Measurements from ENCODE around the gene SLC38A10.
A peak's percentile ranks its signal among the peaks of the same experiment; 100 is the strongest.

DNA sequence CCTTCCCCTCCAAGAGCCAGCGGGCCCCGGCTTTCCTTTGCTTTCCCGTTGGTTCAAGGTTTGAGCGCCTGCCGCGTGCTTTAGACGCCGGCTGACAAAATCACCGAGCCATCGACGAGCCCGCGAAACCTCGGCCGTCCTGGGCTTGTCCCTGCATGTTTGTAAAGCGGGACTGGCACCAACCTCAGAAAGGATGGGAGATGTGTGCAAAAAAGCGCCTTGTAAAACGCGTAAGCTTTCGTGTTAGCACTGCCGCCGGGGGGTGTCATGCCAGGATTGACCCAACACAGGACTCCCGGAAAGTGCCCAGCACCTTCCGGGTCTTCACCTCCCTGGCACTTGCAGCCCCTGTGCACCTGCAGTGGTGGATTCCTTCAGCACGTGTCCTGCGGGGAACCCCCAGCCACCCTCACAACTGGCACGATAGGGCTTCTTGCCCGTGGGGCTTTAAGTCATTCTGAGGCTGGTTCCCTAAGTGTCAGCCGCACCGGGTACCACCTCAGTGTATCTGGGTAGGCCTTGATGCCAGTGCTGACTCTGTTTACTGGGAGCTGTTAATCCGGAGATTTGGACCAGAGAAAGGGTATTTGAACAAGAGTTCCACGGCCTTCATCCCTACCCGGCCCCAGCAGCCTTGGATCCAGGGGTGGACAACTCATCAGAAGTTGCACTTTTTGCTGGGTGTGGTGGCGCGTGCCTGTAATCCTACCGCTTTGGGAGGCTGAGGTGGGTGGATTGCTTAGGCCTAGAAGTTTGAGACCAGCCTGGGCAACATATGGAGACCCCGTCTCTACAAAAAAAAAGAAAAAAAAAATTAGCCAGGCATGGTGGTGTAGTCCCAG is 55.2 kb downstream of the SLC38A10 start:
- TF ChIP-seq BRD4 (CRISPR knock-in tag; IDR thresholded peaks at IDR 0.05) (peak; percentile 13; the same call in 1 of the 2 replicates), XBP1 (CRISPR knock-in tag; IDR thresholded peaks at IDR 0.05) (no peak)

Data from HepG2 (cell line).